Tibial artery (tissue), 4 donors: ENCODE data around the gene TUSC2.

Experiments used
- DNase-seq, 2 donors: peaks; one replicate each; pipeline ENCODE4 v3.0.0-alpha.2; 2019
- H3K27ac ChIP-seq, 2 donors: fragments of 200-600 bp; sonication (generic) in 1 of 2; 1 replicate in 1 of 2; 2 replicates in 1 of 2; pipeline ENCODE4 v1.5.1; 2018 to 2019; ENCODE audit warnings: mild to moderate bottlenecking in 1 of 2
- H3K27me3 ChIP-seq, 2 donors: fragments of 200-600 bp; sonication (generic) in 1 of 2; one replicate each; pipeline versions ENCODE4 v1.5.1 to v1.6.0; 2016 to 2019
- H3K36me3 ChIP-seq, 3 donors: fragments of 200-600 bp; sonication (generic) in 2 of 3; one replicate each; pipeline ENCODE4 v1.5.1; 2016 to 2019; ENCODE audit warnings: mild to moderate bottlenecking in 2 of 3
- H3K4me1 ChIP-seq, 4 donors: fragments of 200-600 bp; sonication (generic) in 2 of 4; 1 replicate in 3 of 4; 2 replicates in 1 of 4; pipeline ENCODE4 v1.5.1; 2016 to 2019
- H3K4me3 ChIP-seq, 2 donors: fragments of 200-600 bp; sonication (generic) in 1 of 2; 1 replicate in 1 of 2; 2 replicates in 1 of 2; pipeline ENCODE4 v1.5.1; 2018 to 2019; ENCODE audit warnings: mild to moderate bottlenecking in 2 of 2
- H3K9me3 ChIP-seq, 3 donors: fragments of 200-600 bp; sonication (generic) in 1 of 3; one replicate each; pipeline ENCODE4 v1.5.1; 2016 to 2019
- intact Hi-C: fragments of 100-400 bp; cut with DNase I; formaldehyde crosslinking; loops from one replicate; pipeline ENCODE4 v1.15.0; 2023; ENCODE audit warnings: low total_unique reads
- TF ChIP-seq, protein P1 (sequence below), 2 experiments: fragments of 200-600 bp in 1 of 2; fragments of 450-650 bp in 1 of 2; IDR thresholded peaks; one replicate each; pipeline ENCODE4 v1.5.1; 2017 to 2019; ENCODE audit warnings: antibody characterized with exemption in 2 of 2, mild to moderate bottlenecking in 1 of 2, moderate library complexity in 1 of 2

The TUSC2 gene, protein sequence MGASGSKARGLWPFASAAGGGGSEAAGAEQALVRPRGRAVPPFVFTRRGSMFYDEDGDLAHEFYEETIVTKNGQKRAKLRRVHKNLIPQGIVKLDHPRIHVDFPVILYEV

DNA sequence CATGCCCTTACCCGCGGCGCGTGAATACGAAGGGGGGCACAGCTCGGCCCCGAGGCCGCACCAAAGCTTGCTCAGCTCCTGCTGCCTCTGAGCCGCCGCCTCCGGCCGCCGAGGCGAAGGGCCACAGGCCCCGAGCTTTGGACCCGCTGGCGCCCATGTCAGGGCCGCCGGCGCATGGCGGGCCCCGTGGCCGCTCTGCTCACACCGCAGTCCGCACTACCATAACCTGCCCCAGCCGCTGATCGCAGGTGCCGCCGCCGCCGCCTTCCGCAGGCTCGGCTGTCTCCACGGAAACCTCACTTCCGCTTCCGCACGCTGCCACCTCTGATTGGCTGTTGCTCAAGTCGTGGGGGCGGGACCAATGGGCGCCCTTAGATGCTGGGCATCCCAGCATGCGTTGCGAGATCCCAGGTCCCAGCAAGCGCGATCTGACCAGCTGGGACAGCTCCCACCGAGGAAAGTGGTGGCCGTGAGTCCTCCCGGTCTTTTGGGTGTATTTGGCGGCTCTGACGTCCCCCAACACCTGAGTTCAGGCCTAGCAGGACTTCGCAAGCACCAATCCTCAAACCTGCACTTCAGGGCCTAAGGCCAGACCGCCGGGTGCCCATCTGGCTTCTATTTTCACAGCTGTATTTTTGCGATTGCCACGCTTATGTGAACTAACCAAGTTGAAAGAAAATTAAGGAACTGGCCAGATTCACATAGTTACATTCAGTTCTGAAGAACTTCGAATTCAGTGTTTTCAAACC is at the start of gene TUSC2:
Gene TUSC2, minus strand, starts transcription at position 281 of the 749 bp plus-strand sequence. Its CDS starts 124 bp downstream, at position 157.
- TF ChIP-seq, protein P1, sequence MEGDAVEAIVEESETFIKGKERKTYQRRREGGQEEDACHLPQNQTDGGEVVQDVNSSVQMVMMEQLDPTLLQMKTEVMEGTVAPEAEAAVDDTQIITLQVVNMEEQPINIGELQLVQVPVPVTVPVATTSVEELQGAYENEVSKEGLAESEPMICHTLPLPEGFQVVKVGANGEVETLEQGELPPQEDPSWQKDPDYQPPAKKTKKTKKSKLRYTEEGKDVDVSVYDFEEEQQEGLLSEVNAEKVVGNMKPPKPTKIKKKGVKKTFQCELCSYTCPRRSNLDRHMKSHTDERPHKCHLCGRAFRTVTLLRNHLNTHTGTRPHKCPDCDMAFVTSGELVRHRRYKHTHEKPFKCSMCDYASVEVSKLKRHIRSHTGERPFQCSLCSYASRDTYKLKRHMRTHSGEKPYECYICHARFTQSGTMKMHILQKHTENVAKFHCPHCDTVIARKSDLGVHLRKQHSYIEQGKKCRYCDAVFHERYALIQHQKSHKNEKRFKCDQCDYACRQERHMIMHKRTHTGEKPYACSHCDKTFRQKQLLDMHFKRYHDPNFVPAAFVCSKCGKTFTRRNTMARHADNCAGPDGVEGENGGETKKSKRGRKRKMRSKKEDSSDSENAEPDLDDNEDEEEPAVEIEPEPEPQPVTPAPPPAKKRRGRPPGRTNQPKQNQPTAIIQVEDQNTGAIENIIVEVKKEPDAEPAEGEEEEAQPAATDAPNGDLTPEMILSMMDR (IDR thresholded peaks at IDR 0.05) = no peak
- no peaks in the 10 kb centered on the region for H3K27me3 ChIP-seq
- peak within 1 kb of the TSS; percentile 92 to 100 for H3K4me3 ChIP-seq
- H3K4me1 ChIP-seq = peaks cover 0 to 32% (median 20%) of the 10 kb centered on the region in 4 donors
- intact Hi-C loops = no loop called here
- H3K36me3 ChIP-seq = peaks cover 30 to 56% (median 49%) of the 10 kb centered on the region in 3 donors
- DNase-seq = peak; percentile 98 to 99
- no peaks in the 10 kb centered on the region for H3K9me3 ChIP-seq
- peak within 1 kb of the TSS; percentile 88 to 95 for H3K27ac ChIP-seq

DNA sequence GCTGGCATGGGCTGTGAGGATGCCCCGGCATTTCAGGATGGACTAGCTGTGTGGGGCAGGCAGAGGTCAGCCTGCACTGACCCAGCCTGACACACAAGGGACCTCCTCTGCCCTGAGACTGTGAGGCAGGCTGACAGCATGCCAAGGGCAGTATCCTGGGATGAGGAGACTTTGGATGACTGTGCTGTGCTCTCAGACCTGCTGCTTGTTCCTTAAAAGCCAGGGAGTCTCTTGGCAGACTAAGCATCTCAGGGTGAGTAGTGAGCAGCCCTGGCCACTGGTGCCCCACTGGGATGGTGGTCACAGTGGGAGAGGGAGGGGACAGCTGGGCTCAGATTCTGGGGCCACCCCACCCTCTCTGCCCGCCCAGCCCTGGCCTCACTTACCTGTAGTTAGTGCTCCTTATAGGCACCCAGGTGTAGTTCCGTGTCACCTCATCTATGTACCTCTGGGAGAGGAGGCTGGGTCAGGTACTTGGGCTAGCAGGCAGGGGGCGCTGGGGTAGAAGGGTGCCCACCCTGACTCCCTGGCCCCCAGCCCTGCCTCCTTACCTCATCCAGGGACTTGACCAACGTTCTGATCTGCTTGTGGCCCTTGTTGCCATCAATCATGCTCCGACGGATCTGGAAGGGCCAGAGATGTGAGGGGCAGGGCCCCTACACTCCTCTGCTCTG is 47.4 kb upstream of the TUSC2 start:
- DNase-seq = no peak
- H3K27me3 ChIP-seq = peaks cover 0 to 28% of the 10 kb centered on the region in 2 donors

DNA sequence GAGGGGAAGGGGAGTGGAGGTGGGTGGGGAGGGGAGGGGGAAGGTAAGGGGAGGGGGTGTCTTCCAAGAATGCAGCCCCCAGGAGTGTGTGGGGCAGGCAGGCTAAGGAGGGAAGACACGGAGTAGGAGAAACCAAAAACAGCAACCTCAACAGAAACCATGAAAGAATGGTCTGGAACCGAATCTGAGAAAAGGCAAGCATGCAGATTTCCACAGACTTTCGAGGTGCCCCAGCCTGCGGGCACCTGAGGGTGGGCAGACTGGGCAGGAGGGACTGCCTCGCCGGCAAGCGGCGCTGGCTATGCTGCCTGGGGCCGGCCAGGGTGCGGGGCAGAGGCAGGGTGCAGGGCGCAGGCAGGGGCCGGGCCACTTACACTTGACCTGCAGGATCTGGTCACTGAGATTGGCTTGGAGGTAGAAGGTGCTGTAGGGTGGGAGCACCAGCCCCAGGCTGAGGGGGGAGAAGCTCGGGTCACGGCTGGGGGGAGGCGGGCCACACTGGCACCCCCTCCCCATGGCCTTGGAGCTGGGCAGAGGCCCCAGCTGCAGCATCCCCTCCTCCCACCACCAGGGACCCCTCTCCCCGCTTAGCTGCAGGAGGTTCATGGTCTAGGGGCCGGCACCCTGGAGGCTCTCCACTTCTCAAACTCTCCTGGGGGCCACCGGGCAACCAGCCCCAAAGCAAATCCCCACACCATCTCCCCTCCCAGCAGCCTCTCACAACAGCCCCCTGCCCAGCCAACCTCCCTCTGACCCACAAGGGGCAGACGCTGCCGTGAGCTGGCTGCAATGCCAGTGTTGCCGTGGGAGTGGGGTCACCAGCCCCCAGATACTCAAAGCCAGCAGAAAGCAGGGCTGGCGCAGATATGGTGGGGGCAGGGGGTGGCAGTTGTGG is 46.6 kb upstream of the TUSC2 start:
- intact Hi-C loops = no loop called here
- no peaks in the 10 kb centered on the region for H3K36me3 ChIP-seq
- no peaks in the 10 kb centered on the region for H3K9me3 ChIP-seq
- TF ChIP-seq, protein P1 (IDR thresholded peaks at IDR 0.05) = no peak
- H3K4me1 ChIP-seq = no peaks in the 10 kb centered on the region
- no peak overlapping the region for H3K4me3 ChIP-seq
- H3K27ac ChIP-seq = no peak overlapping the region
- peaks cover 0 to 33% of the 10 kb centered on the region in 2 donors for H3K27me3 ChIP-seq
- DNase-seq = no peak

More for the DNA sequence above, 47.4 kb upstream of the TUSC2 start:
- no peak overlapping the region for H3K27ac ChIP-seq
- TF ChIP-seq, protein P1 (IDR thresholded peaks at IDR 0.05) = no peak
- no peak overlapping the region for H3K4me3 ChIP-seq
- no peaks in the 10 kb centered on the region for H3K9me3 ChIP-seq
- no peaks in the 10 kb centered on the region for H3K4me1 ChIP-seq
- no peaks in the 10 kb centered on the region for H3K36me3 ChIP-seq
- intact Hi-C loops = no loop called here

DNA sequence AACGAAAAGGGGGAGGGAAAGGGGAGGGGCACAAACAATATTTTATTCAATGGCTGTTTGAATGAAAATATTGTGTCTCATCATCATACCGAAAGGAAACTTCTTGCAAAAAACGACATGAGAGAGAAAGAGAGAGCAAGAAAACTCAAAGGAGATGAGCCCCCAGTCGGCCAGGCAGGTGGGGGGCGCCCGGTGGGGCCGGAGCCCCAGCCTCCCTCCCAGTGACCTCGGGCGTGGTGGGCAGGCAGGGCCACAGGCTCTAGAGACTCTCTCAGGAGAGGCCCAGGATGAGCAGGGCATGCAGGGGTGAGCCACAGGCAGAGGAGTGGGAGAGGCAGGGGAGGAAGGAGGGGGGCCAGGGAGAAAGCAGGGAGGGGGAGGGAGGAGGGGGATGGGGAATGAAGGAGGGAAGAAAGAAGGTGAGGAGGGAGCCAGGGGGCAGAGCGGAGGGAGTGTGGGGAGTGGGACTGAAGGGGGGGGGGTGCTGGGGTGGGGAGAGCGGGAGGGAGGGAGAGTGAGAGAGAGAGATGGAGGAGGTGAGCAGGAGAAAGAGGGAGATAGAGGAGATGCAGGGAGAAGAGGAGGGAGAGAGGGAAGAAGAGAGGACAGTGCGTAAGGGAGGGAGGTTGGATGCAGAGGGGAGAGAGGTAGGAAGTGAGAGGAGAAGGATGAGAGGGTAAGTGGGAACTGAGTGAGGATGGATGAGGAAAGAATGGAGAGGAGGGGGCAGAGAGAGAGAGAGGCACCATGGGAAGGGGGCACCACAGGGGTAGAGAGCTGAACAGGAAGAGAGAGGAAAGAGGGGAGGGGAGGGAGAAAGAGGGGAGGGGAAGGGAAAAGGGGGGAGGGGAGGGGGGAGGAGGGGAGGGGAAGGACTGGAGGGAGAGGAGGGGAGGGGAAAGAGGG is 45.4 kb upstream of the TUSC2 start:
- TF ChIP-seq, protein P1 (IDR thresholded peaks at IDR 0.05) = no peak
- Histone ChIP-seq H3K9me3 (no peaks in the 10 kb centered on the region), H3K36me3 (no peaks in the 10 kb centered on the region), H3K27ac (no peak overlapping the region), H3K27me3 (peaks cover 0 to 36% of the 10 kb centered on the region in 2 donors), H3K4me1 (no peaks in the 10 kb centered on the region), H3K4me3 (no peak overlapping the region)
- DNase-seq = no peak
- intact Hi-C loops = no loop called here
